VCaP (cell line): ENCODE results near the gene MZB1.

ENCODE experiments used
- H3K27ac ChIP-seq: fragments of 450-650 bp; 2 replicates; pipeline ENCODE4 v1.5.1; 2017
- CTCF ChIP-seq: fragments of 450-650 bp; conservative IDR thresholded peaks from 2 replicates; pipeline ENCODE4 v1.5.1; 2017; ENCODE audit warnings: mild to moderate bottlenecking, moderate library complexity

The MZB1 gene

GRCh38 chr5:139394654-139395566, 5.2 kb upstream of the MZB1 start, which contains the start of gene PROB1:
TSS of gene PROB1 (minus strand) at chr5:139395104. CDS start at chr5:139395081, 23 bp downstream.
- TF ChIP-seq CTCF, result no peak
- no peak within 1 kb of the TSS for H3K27ac ChIP-seq

- no peak for TF ChIP-seq CTCF
- no peak overlapping the region for H3K27ac ChIP-seq
Observed at GRCh38 chr5:139394123-139394653, 4.5 kb upstream of the MZB1 start.

- H3K27ac ChIP-seq, result peak overlapping the region; percentile 61; the same call in 1 of the 2 replicates
- no peak for TF ChIP-seq CTCF
Observed at GRCh38 chr5:139393497-139394122, 3.9 kb upstream of the MZB1 start.

GRCh38 chr5:139392678-139393496, 3.2 kb upstream of the MZB1 start:
- peak overlapping the region; percentile 61 for H3K27ac ChIP-seq
- peak; percentile 85 for TF ChIP-seq CTCF

GRCh38 chr5:139392324-139392677, 2.6 kb upstream of the MZB1 start:
- H3K27ac ChIP-seq, result peak overlapping the region; percentile 61
- no peak for TF ChIP-seq CTCF

GRCh38 chr5:139391570-139392323, 2.0 kb upstream of the MZB1 start:
- H3K27ac ChIP-seq, result peak overlapping the region; percentile 61
- no peak for TF ChIP-seq CTCF
